ENCODE data around the gene RHBDF2.

DNA sequence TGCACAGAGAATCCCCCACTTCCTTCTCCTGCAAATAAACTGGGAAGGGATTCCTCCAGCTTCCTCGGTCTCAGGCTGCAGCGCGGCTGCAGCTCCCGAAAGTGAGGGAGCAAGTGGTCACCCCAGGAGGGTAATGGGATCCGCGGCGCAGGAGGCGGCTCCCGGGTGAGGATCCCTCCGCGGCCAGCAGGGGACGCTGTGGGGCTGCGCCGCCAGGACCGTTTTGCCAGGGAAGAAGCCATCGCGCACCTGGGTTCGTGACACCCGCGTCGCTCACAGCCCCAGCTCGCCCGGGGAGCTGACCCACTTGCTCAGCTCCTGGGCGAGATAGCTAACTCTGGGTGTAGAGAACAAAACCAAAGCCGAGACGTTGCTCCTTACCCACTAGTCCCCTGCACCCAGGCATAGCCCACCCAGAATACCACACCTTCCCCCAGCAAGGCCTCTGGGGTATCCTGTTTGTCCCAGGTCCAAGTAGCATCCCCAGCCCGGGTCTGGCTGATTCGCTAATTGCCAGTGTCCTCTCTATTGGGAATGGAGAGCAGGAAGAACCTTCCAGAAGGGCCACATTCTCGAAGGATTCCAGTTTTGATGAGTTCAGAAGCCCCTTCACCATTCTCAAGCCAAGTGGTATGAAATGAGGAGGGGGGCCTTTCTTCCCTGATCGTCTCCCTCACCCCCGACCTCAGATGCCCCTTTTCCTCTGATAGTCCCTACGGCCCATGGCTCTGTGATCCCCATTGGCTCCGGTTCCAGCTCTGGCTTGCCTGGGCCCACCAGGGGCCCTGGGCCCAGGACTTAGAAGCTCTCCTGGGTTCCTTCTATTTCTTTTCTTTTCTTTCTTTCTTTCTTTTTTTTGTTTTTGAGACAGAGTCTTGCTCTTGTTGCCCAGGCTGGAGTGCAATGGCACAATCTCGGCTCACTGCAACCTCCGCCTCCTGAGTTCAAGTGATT is 22.1 kb upstream of the RHBDF2 start:
- TF ChIP-seq, protein P1, sequence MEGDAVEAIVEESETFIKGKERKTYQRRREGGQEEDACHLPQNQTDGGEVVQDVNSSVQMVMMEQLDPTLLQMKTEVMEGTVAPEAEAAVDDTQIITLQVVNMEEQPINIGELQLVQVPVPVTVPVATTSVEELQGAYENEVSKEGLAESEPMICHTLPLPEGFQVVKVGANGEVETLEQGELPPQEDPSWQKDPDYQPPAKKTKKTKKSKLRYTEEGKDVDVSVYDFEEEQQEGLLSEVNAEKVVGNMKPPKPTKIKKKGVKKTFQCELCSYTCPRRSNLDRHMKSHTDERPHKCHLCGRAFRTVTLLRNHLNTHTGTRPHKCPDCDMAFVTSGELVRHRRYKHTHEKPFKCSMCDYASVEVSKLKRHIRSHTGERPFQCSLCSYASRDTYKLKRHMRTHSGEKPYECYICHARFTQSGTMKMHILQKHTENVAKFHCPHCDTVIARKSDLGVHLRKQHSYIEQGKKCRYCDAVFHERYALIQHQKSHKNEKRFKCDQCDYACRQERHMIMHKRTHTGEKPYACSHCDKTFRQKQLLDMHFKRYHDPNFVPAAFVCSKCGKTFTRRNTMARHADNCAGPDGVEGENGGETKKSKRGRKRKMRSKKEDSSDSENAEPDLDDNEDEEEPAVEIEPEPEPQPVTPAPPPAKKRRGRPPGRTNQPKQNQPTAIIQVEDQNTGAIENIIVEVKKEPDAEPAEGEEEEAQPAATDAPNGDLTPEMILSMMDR (IDR thresholded peaks at IDR 0.05) = peak; percentile 99
- TF ChIP-seq POLR2A (IDR thresholded peaks at IDR 0.05) (no peak), POLR2AphosphoS5 (IDR thresholded peaks at IDR 0.05) (peak in 1 of 3 donors; percentile 16), EP300 (IDR thresholded peaks at IDR 0.05) (no peak)

All from suprapubic skin (tissue), 4 donors.